ENCODE data around the gene PDHA2.
"Not testable (repeated sequence)": the region's sequence is repeated elsewhere in the genome, so short reads cannot be mapped to it uniquely, and the experiment has no call there.

DNA sequence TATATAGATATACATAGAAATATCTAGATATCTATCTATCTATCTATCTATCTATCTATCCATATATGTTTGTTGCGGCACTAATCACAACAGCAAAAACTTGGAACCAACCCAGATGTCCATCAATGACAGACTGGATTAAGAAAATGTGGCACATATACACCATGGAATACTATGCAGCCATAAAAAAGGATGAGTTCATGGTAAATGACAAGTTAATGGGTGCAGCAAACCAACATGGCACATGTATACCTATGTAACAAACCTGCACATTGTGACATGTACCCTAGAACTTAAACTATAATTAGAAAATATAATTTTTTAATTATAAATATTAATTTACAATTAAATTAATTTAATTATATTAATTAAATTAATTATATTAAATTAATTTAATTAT is 29.5 kb downstream of the PDHA2 start:
- TF ChIP-seq, protein P1, sequence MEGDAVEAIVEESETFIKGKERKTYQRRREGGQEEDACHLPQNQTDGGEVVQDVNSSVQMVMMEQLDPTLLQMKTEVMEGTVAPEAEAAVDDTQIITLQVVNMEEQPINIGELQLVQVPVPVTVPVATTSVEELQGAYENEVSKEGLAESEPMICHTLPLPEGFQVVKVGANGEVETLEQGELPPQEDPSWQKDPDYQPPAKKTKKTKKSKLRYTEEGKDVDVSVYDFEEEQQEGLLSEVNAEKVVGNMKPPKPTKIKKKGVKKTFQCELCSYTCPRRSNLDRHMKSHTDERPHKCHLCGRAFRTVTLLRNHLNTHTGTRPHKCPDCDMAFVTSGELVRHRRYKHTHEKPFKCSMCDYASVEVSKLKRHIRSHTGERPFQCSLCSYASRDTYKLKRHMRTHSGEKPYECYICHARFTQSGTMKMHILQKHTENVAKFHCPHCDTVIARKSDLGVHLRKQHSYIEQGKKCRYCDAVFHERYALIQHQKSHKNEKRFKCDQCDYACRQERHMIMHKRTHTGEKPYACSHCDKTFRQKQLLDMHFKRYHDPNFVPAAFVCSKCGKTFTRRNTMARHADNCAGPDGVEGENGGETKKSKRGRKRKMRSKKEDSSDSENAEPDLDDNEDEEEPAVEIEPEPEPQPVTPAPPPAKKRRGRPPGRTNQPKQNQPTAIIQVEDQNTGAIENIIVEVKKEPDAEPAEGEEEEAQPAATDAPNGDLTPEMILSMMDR (IDR thresholded peaks at IDR 0.05), result not testable (repeated sequence)
- not testable (repeated sequence) for TF ChIP-seq POLR2A (IDR thresholded peaks at IDR 0.05; ENCODE audit: low read depth); EP300 (IDR thresholded peaks at IDR 0.05)
